DMS79 (cell line): ENCODE results near the gene OLFM2.
"Not testable (repeated sequence)": the region's sequence is repeated elsewhere in the genome, so short reads cannot be mapped to it uniquely, and the experiment has no call there.

Experiments
- DNase-seq: peaks from one replicate; lab custom pipeline; 2025; lab: John Stamatoyannopoulos, UW

The OLFM2 gene

GRCh38 chr19:9828551-9829063 lies 107.7 kb downstream of the OLFM2 start:
- DNase-seq: no peak

- peak; percentile 84 for DNase-seq
These were observed 108.8 kb downstream of the OLFM2 start, which contains the start of gene UBL5 for GRCh38 chr19:9827289-9828238. TSS of gene UBL5 (plus strand) at chr19:9827918. CDS start at chr19:9828338, 420 bp downstream.

GRCh38 chr19:9823816-9824215 lies 112.5 kb downstream of the OLFM2 start:
- no peak for DNase-seq

- not testable (repeated sequence) for DNase-seq
These were observed 116.3 kb downstream of the OLFM2 start for GRCh38 chr19:9820034-9820433.

- no peak for DNase-seq
These were observed 116.8 kb downstream of the OLFM2 start for GRCh38 chr19:9819596-9819909.

- peak; percentile 99 for DNase-seq
These were observed 117.3 kb downstream of the OLFM2 start, which contains the start of gene FBXL12 for GRCh38 chr19:9818734-9819595. TSS of gene FBXL12 (minus strand) at chr19:9819079. CDS start at chr19:9818813, 266 bp downstream.

- DNase-seq: no peak
These were observed 118.1 kb downstream of the OLFM2 start for GRCh38 chr19:9818175-9818733.

- no peak for DNase-seq
These were observed 125.2 kb downstream of the OLFM2 start for GRCh38 chr19:9811139-9811538.

- DNase-seq: no peak
These were observed 127.2 kb downstream of the OLFM2 start for GRCh38 chr19:9808855-9809824.

GRCh38 chr19:9806803-9807202 lies 129.5 kb downstream of the OLFM2 start:
- DNase-seq: no peak
